Neural crest cell (in vitro differentiated cells): Measurements from ENCODE around the gene CARMIL1. TPM values are rescaled to one million over a fixed set of nuclear protein-coding genes. Genes with fewer than 3 reads are reported as not detected.

ENCODE experiments used
- DNase-seq: peaks from one replicate; pipeline ENCODE4 v3.0.0; 2021; ENCODE audit warnings: low read depth, mixed read lengths, low spot score
- H3K27ac Mint-ChIP-seq: one replicate; pipeline ENCODE4 v1.8.0; 2021; ENCODE audit warnings: mild to moderate bottlenecking, mixed read lengths; ENCODE audit not compliant: unreplicated experiment
- H3K27me3 Mint-ChIP-seq: 2 replicates; pipeline ENCODE4 v1.8.0; 2021; ENCODE audit warnings: low read depth, mild to moderate bottlenecking, mixed read lengths
- H3K36me3 Mint-ChIP-seq: 2 replicates; pipeline ENCODE4 v1.8.0; 2021; ENCODE audit warnings: low read depth, mild to moderate bottlenecking, mixed read lengths
- H3K4me1 Mint-ChIP-seq: 2 replicates; pipeline ENCODE4 v1.8.0; 2021; ENCODE audit warnings: mixed read lengths
- H3K4me3 Mint-ChIP-seq: one replicate; pipeline ENCODE4 v1.8.0; 2021; ENCODE audit warnings: mild to moderate bottlenecking, mixed read lengths
- H3K9me3 Mint-ChIP-seq: 2 replicates; pipeline ENCODE4 v1.8.0; 2021; ENCODE audit warnings: mixed read lengths
- total RNA-seq: library from RNA; stranded (reverse); gene quantifications from 2 replicates; pipeline ENCODE4 v1.2.1, GENCODE V29; 2021
- TF ChIP-seq, protein P1 (sequence below): fragments of 200-600 bp; sonication (generic); conservative IDR thresholded peaks from 2 replicates; pipeline ENCODE4 v1.5.0; 2021; ENCODE audit warnings: antibody characterized with exemption, mild to moderate bottlenecking

Gene CARMIL1
- total RNA-seq, 1 donor from 2014 or later, result 4.5 TPM

DNA sequence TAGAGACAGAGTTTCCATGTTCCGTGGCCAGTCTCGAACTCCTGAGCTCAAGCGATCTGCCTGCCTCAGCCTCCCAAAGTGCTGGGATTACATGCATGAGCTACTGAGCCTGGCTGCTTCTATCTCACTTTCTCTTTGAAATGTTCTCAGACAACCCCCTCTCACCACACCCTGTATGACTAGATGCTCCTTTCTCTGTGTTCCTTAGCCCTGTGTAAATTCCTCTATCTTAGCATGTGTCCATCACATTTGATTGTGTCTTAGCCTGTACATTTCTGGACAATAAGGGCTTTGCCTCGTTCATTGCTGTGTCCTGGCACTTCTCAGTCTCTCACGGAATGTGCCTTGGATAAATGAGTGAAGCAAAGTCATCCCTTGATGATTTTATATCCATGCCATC lies 204.8 kb downstream of the CARMIL1 start:
- TF ChIP-seq, protein P1, sequence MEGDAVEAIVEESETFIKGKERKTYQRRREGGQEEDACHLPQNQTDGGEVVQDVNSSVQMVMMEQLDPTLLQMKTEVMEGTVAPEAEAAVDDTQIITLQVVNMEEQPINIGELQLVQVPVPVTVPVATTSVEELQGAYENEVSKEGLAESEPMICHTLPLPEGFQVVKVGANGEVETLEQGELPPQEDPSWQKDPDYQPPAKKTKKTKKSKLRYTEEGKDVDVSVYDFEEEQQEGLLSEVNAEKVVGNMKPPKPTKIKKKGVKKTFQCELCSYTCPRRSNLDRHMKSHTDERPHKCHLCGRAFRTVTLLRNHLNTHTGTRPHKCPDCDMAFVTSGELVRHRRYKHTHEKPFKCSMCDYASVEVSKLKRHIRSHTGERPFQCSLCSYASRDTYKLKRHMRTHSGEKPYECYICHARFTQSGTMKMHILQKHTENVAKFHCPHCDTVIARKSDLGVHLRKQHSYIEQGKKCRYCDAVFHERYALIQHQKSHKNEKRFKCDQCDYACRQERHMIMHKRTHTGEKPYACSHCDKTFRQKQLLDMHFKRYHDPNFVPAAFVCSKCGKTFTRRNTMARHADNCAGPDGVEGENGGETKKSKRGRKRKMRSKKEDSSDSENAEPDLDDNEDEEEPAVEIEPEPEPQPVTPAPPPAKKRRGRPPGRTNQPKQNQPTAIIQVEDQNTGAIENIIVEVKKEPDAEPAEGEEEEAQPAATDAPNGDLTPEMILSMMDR, result no peak
- Mint-ChIP-seq H3K9me3 (no peaks in the 10 kb centered on the region), H3K27ac (no peak overlapping the region), H3K4me3 (no peak overlapping the region), H3K4me1 (no peaks in the 10 kb centered on the region), H3K27me3 (no peaks in the 10 kb centered on the region), H3K36me3 (peaks cover 2% of the 10 kb centered on the region)
- no peak for DNase-seq

DNA sequence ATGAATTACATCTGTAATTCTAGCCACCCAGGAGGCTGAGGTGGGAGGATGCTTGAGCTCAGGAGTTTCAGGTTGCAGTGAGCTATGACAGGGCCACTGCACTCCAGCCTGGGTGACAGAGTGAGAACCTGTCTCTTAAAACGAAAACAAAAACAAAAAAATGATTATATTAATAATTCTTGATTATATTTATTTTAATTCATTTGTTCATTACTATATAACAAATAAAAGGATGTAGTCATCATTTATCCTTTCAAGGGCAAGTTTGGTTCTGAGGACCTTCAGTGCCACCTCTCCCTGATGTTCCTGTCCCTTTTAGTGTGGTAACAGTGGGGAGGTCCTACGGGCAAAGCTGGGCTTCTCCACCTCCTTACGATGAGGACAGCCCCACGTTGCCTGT lies 205.7 kb downstream of the CARMIL1 start:
- no peaks in the 10 kb centered on the region for H3K9me3 Mint-ChIP-seq
- DNase-seq, result no peak
- peaks cover 2% of the 10 kb centered on the region for H3K4me1 Mint-ChIP-seq
- no peak overlapping the region for H3K27ac Mint-ChIP-seq
- no peak overlapping the region for H3K4me3 Mint-ChIP-seq
- H3K36me3 Mint-ChIP-seq, result peaks cover 2% of the 10 kb centered on the region
- H3K27me3 Mint-ChIP-seq, result no peaks in the 10 kb centered on the region
- TF ChIP-seq, protein P1, result no peak

DNA sequence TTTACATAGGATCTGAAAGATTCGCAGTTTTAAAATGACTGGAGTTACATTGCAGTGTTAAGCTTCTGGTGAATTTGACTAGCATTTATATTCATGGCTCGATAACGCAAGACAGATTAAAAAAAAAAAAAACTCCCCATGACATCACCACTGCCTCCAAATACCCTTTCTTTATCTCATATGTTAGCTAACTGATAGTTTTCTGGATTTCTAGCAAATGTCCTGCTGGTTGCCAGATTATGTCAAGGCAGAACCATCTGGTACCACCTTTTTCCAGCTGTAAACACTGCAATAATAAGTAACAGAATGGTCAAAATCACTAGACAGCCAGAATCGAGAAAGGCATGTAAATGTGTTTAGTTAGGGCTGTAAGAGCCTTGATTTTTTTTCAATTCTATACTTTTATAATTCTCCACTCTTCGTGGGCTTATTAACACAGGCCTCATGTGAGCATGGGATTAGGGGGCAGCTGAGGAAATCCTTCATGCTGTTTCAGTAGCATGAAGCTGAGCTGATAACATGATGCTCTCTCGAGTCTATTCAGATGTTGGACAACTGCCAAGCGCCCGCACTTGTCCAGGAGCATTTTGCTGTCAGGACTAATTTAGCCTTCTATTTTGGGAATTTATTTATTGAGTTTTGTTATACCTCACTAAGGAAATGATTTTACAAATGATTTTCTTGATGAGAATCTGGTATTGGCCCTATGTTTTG lies 206.8 kb downstream of the CARMIL1 start:
- DNase-seq, result no peak
- Mint-ChIP-seq H3K4me3 (no peak overlapping the region), H3K9me3 (no peaks in the 10 kb centered on the region), H3K36me3 (peaks cover under 1% of the 10 kb centered on the region), H3K27me3 (no peaks in the 10 kb centered on the region), H3K4me1 (peaks cover 7% of the 10 kb centered on the region), H3K27ac (no peak overlapping the region)
- TF ChIP-seq, protein P1, result no peak

DNA sequence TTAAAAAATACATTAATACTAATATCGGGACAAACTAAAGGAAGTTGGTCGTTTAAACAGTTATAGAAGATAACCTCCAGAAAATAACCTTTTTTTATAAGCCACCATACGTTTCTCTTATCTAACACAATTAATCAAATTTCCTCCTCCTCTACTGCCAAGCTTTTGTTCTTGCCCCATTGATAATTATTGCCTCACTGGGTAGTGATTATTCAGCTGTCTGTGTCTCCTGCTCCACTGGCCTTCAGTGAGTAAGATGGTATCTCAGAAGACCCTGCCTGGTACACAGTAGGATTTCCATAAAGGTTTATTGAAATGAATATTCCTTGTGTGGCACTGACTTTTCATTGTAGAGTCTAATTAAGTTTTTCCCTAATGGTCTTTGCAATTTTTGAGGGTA lies 207.4 kb downstream of the CARMIL1 start:
- Mint-ChIP-seq H3K27me3 (no peaks in the 10 kb centered on the region), H3K9me3 (no peaks in the 10 kb centered on the region), H3K4me1 (peaks cover 7% of the 10 kb centered on the region), H3K4me3 (no peak overlapping the region), H3K36me3 (no peaks in the 10 kb centered on the region), H3K27ac (no peak overlapping the region)
- TF ChIP-seq, protein P1, result no peak
- no peak for DNase-seq

DNA sequence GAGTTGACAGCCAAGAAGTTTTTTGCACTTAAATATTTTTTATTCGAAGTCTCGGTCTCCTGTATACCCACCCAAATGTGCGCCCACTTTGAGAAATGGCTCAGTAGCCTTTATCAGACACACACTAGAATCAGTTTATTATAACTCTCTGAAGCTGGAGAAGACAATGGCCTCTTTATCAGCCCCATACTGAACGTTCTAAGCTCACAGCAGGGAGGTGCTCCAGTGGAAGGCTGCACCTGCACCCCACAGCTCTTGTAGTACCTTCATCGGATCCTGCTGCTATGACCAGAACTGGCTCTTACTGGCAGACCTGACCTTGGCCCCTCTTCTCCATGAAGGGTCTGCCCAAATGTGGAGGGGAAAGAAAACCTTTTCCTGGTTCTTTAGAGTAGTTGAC lies 207.8 kb downstream of the CARMIL1 start:
- no peak overlapping the region for H3K4me3 Mint-ChIP-seq
- no peaks in the 10 kb centered on the region for H3K9me3 Mint-ChIP-seq
- no peak overlapping the region for H3K27ac Mint-ChIP-seq
- H3K4me1 Mint-ChIP-seq, result peaks cover 7% of the 10 kb centered on the region
- H3K36me3 Mint-ChIP-seq, result no peaks in the 10 kb centered on the region
- no peaks in the 10 kb centered on the region for H3K27me3 Mint-ChIP-seq
- no peak for DNase-seq
- TF ChIP-seq, protein P1, result no peak
